ENCODE data around the gene SORCS2. TPM values are rescaled to one million over a fixed set of nuclear protein-coding genes. Genes with fewer than 3 reads are reported as not detected.

The SORCS2 gene
- total RNA-seq, 2 experiments from 2014 or later: 0.03 TPM; not detected in 1

- BruUV-seq (replicated peaks): no TSS peak
- intact Hi-C loops (cut with micrococcal nuclease; ENCODE audit: unreplicated experiment): no loop called here
- H3K4me3 ChIP-seq (ENCODE audit: low read depth, low read length, poor library complexity, severe bottlenecking): no peak overlapping the region
- ChIA-PET POLR2A (no interaction called here), CTCF (ENCODE audit: unreplicated experiment) (no interaction called here)
- H3K79me2 ChIP-seq (ENCODE audit: insufficient read depth, low read depth, low read length): no peaks in the 10 kb centered on the region
- H3K9me3 ChIP-seq (ENCODE audit: low read length): no peaks in the 10 kb centered on the region
- H3K4me2 ChIP-seq (ENCODE audit: low read length): no peak overlapping the region
- H3K27ac ChIP-seq (ENCODE audit: low read depth, low read length, poor library complexity, severe bottlenecking): no peak overlapping the region
- DNase-seq (ENCODE audit: low spot score): no peak
- no peaks in the 10 kb centered on the region for H3K36me3 ChIP-seq (ENCODE audit: insufficient read depth, low read length)
- H4K20me1 ChIP-seq (ENCODE audit: insufficient read depth, low read length): no peaks in the 10 kb centered on the region
- no peak overlapping the region for H2AFZ ChIP-seq (ENCODE audit: low read length)
- no peaks in the 10 kb centered on the region for H3K9me2 ChIP-seq (ENCODE audit: insufficient read depth, low read length)
- H3K4me1 ChIP-seq (ENCODE audit: insufficient read depth, low read length, poor library complexity, severe bottlenecking): no peaks in the 10 kb centered on the region
- no peak for TF ChIP-seq EZH2phosphoT487 (IDR thresholded peaks at IDR 0.05; ENCODE audit: borderline replicate concordance, low read depth, low read length)
These were observed 574.5 kb downstream of the SORCS2 start for GRCh38 chr4:7766661-7767345.

- ChIA-PET CTCF (ENCODE audit: unreplicated experiment) (no interaction called here), POLR2A (no interaction called here)
- Histone ChIP-seq H3K27ac (ENCODE audit: low read depth, low read length, poor library complexity, severe bottlenecking) (no peak overlapping the region), H3K36me3 (ENCODE audit: insufficient read depth, low read length) (no peaks in the 10 kb centered on the region), H3K9me2 (ENCODE audit: insufficient read depth, low read length) (no peaks in the 10 kb centered on the region), H3K79me2 (ENCODE audit: insufficient read depth, low read depth, low read length) (no peaks in the 10 kb centered on the region), H4K20me1 (ENCODE audit: insufficient read depth, low read length) (no peaks in the 10 kb centered on the region), H3K4me1 (ENCODE audit: insufficient read depth, low read length, poor library complexity, severe bottlenecking) (no peaks in the 10 kb centered on the region), H3K9me3 (ENCODE audit: low read length) (no peaks in the 10 kb centered on the region), H3K4me3 (ENCODE audit: low read depth, low read length, poor library complexity, severe bottlenecking) (no peak overlapping the region), H3K4me2 (ENCODE audit: low read length) (no peak overlapping the region), H2AFZ (ENCODE audit: low read length) (no peak overlapping the region)
- TF ChIP-seq EZH2phosphoT487 (IDR thresholded peaks at IDR 0.05; ENCODE audit: borderline replicate concordance, low read depth, low read length): no peak
- TF ChIP-seq CTCF (conservative IDR thresholded peaks at IDR 0.05; ENCODE audit: low read length): no peak
- BruUV-seq (replicated peaks): no TSS peak
- intact Hi-C loops (cut with micrococcal nuclease; ENCODE audit: unreplicated experiment): no loop called here
- no peak for DNase-seq (ENCODE audit: low spot score)
These were observed 575.2 kb downstream of the SORCS2 start for GRCh38 chr4:7767526-7767925.

GRCh38 chr4:7767966-7768365, 575.6 kb downstream of the SORCS2 start:
- Histone ChIP-seq H3K27ac (ENCODE audit: low read depth, low read length, poor library complexity, severe bottlenecking) (no peak overlapping the region), H3K36me3 (ENCODE audit: insufficient read depth, low read length) (no peaks in the 10 kb centered on the region), H3K9me2 (ENCODE audit: insufficient read depth, low read length) (no peaks in the 10 kb centered on the region), H3K4me3 (ENCODE audit: low read depth, low read length, poor library complexity, severe bottlenecking) (no peak overlapping the region), H4K20me1 (ENCODE audit: insufficient read depth, low read length) (no peaks in the 10 kb centered on the region), H2AFZ (ENCODE audit: low read length) (no peak overlapping the region), H3K9me3 (ENCODE audit: low read length) (no peaks in the 10 kb centered on the region), H3K79me2 (ENCODE audit: insufficient read depth, low read depth, low read length) (no peaks in the 10 kb centered on the region), H3K4me2 (ENCODE audit: low read length) (no peak overlapping the region), H3K4me1 (ENCODE audit: insufficient read depth, low read length, poor library complexity, severe bottlenecking) (no peaks in the 10 kb centered on the region)
- no TSS peak for BruUV-seq (replicated peaks)
- no peak for DNase-seq (ENCODE audit: low spot score)
- CTCF ChIA-PET (ENCODE audit: unreplicated experiment): no interaction called here
- intact Hi-C loops (cut with micrococcal nuclease; ENCODE audit: unreplicated experiment): no loop called here
- POLR2A ChIA-PET: no interaction called here
- TF ChIP-seq EZH2phosphoT487 (IDR thresholded peaks at IDR 0.05; ENCODE audit: borderline replicate concordance, low read depth, low read length) (no peak), CTCF (conservative IDR thresholded peaks at IDR 0.05; ENCODE audit: low read length) (no peak)

Measured in OCI-LY7 (cell line).